GM12872 (cell line): ENCODE results near the gene PGS1.

Experiments
- TF ChIP-seq, protein P1 (sequence below): IDR thresholded peaks from 3 replicates; pipeline ENCODE4 v1.5.1; 2011; ENCODE audit warnings: low read depth, mild to moderate bottlenecking, low read length, moderate library complexity; ENCODE audit not compliant: insufficient read depth

The PGS1 gene

DNA sequence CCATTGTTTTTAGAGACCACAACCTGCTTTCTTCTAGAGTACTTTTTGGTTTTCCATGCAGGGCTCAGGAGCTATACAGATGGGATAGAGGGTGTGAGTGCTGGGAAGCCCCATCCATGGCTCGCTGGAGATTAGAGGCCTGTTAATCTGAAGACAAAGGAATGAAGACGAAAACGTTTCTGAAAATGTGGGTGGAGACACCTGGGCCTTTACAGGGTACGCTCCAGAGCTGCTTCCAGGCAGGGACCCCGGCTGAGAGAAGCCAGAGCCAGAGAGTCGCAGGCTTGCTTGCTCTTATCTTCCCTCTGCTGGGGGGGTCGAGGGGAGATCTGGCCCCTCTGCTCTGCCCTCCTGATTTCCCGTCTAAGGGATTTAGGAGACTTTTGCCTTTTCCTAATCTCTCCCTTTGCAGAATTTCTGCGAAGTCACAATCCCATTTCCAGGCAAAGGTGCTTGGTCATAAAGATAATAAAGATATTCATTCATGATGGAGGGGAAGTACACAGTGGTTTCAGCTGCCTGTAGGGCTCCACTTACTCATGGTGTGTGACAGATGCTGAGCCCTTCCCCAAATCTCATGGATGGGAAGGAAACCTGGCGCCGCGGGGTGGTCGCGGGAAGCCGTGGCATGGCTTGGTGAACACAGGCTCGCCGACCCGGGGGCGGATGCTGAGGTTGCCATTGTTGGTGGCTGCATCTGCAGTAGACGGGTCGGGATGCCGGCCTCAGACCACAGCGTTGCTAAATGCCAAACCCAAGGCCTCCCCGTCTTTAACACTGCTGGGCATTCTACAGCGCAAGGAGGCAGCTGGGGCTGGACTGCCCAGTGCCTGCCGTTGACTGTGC lies 13.8 kb upstream of the PGS1 start:
- TF ChIP-seq, protein P1, sequence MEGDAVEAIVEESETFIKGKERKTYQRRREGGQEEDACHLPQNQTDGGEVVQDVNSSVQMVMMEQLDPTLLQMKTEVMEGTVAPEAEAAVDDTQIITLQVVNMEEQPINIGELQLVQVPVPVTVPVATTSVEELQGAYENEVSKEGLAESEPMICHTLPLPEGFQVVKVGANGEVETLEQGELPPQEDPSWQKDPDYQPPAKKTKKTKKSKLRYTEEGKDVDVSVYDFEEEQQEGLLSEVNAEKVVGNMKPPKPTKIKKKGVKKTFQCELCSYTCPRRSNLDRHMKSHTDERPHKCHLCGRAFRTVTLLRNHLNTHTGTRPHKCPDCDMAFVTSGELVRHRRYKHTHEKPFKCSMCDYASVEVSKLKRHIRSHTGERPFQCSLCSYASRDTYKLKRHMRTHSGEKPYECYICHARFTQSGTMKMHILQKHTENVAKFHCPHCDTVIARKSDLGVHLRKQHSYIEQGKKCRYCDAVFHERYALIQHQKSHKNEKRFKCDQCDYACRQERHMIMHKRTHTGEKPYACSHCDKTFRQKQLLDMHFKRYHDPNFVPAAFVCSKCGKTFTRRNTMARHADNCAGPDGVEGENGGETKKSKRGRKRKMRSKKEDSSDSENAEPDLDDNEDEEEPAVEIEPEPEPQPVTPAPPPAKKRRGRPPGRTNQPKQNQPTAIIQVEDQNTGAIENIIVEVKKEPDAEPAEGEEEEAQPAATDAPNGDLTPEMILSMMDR: no peak

DNA sequence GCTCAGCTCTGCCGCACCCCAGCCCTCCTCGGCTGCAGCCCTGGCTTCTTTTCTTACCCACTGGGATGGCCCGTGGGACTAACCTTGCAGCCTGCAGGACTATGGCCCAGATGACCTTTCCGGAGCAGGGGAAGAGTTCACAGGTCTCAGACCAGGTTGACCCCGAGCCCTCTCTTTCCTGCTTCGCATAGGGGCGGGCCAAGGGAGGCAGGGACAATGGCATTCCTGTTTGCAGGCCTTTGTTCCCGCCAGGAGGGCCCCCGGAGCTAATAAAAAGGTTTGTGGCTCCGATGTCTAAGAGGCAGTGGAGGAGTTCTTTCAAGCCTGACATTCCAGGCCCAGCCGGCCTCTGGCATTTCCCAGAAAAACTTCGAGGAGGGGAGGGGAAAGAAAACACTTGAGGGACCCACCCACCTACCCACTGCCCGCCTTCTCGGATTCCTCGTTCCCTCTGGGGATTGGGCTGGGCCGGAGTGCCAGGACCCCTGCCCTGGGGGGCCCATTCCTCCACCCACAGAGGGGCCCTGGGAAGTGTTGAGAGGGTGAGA lies 12.8 kb upstream of the PGS1 start:
- TF ChIP-seq, protein P1: no peak

DNA sequence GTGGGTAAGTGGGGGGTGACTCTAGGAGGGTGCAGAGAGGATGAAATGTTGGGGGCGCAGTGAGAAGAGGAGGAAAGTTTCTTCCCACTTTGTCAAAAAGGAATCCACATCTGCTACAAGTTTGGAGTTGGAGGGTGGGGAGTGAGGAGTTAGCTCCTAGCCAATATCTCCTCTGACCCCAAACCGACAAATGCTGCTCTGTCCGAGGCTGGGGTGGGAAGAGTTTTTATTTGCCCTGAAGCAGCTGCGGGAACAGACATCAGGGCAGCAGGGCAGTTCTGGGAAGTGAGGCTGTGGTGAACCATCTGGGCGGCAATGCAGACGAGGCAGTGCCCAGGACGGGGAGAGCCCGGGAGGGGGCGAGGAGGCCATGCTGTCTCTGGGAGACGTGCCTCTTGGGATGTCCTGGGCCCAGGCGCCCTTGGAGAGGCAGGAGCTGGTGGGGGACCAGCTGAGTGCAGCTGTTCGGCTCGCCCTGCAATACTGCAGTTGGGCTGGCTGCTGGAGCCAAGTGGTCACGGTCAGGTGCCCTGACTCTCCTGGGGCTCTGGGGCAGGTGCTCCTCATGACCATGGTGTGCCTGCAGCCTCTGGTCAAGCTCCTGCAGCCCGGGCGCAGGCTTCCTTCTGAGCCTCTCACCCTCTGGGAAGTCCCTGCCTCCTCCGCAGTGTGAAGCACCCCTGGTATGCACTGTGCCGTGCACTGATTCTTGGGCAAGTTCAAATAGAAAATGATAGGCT lies 12.2 kb upstream of the PGS1 start:
- TF ChIP-seq, protein P1: no peak

DNA sequence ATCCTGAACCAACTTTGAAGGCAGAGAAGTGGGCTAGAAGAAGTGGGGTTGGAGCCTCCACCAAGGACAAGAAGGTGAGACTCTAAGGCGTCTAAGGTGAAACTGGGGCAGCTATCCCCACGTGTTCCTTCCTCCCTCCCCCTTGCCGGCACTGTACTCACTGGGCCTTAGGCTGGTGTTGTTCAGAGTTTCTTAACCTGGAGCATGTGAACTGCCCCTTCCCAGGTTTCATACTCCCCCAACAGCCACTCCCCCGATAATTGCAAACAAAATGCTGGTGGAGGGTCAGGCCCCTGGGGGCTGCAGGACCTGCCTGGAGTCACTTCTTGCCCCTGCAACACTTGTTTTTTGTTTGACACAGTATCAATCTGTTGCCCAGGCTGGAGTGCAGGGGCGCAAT lies 11.3 kb upstream of the PGS1 start:
- TF ChIP-seq, protein P1: no peak

DNA sequence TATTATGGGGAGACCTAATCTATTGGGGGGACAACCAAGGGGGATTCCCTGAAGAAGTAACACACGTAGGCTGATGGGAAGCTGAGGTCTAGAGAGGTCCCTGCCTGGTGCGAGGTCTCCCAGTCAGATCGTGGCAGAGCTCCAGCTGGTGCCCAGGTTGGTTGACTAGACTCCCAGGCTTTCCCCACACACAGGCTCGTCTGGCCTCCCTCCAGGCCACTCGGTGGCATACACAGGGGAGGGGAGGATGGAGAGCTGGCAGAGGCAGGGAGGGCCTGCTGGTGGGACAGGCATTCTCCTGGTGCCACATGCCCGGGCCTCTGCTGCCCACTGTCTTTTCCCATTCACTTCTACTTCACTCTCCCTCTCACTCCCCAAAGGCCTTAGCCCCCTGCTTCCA lies 10.1 kb upstream of the PGS1 start:
- TF ChIP-seq, protein P1: no peak

DNA sequence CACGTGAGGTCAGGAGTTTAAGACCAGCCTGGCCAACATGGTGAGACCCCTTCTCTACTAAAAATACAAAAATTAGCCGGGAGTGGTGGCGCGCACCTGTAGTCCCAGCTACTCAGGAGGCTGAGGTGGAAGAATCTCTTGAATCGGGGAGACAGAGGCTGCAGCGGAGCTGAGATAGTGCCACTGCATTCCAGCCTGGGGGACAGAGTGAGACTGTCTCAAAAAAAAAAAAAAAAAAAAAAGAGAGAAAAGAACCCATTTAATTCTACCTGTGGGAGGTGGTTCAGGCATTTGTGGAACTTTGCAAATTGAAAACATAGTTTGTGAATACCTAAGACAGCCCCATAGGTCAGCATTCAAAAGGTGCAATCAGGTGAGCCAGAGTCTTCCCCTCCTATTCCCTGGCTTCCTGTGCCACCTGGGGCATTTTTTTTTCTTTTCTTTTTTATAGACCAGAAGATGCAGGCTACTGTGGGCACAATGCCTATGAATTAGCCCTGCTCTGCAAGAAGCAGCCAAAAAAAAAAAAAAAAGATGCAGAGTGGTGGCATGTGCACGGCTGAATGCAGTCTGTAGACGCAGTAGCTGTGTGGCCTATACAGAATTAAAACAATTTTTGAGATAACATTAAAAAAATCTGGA lies 9.5 kb upstream of the PGS1 start:
- TF ChIP-seq, protein P1: no peak

DNA sequence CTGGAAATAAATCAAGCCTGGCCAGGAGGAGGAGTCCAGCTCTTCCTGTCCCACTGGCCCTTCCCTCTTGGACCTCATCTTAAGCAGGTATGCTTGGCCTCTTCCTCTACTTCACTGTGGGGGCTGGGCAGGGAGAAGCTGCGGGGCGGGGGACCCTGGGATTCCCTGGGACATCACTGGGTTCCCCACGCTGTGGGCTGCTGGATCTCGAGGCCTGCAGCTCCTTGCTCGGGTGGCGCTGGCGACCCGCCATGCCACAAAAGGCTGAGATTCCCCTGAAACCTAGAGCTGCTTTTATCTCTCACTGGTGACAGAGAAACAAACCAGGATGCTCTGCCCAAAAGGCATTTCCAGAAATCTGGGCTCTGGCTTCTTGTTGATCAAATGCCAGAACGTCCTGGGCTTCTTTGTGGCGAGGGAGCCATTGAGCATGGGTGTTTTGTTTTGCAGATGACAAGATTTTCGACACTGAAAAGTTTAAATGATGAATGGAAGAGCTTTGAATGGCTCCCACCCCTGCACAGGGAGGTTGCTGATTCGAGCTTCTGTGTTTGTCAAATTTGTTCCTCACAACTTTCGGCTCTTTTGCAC lies 8.6 kb upstream of the PGS1 start:
- TF ChIP-seq, protein P1: no peak
